GM12878 (cell line): ENCODE data around the gene ZNF165. TPM values are rescaled to one million over a fixed set of nuclear protein-coding genes. Genes with fewer than 3 reads are reported as not detected.

Source experiments
- ATAC-seq: fragments of 200-7000 bp; cut with Tn5 transposase; 3 replicates; pipeline ENCODE4 v1.9.1; 2020; ENCODE audit warnings: mild to moderate bottlenecking, moderate library complexity
- BruUV-seq: library from RNA; stranded (reverse); fragments of 400-500 nt; replicated peaks from 2 replicates; lab custom pipeline; 2021; lab: Mats Ljungman, UMichigan
- CTCF ChIA-PET: fragments of 300-600 bp; sonication (Branson Sonifier 250); formaldehyde crosslinking; extraction: SDS; loops from one replicate; lab custom pipeline; 2021; ENCODE audit warnings: inconsistent platforms; lab: Yijun Ruan, JAX
- POLR2A ChIA-PET: fragments of 350-600 bp; formaldehyde crosslinking; extraction: SDS; loops from one replicate; lab custom pipeline; 2021; ENCODE audit warnings: inconsistent platforms; lab: Charles Lee
- RAD21 ChIA-PET: fragments of 300-600 bp; sonication (Branson Sonifier 250); formaldehyde crosslinking; loops from one replicate; lab custom pipeline; 2023; ENCODE audit warnings: antibody characterized with exemption; ENCODE audit not compliant: unreplicated experiment; lab: Charles Lee
- SMC1A ChIA-PET: fragments of 300-600 bp; sonication (Branson Sonifier 250); formaldehyde crosslinking; loops from one replicate; lab custom pipeline; 2023; ENCODE audit not compliant: unreplicated experiment, uncharacterized antibody; lab: Charles Lee
- DNase-seq: peaks from one replicate; pipeline ENCODE4 v3.0.0-alpha.2; 2011; ENCODE audit warnings: low read depth, low spot score
- FAIRE-seq: peaks from 3 replicates; lab custom pipeline; 2011; peaks lifted over from hg19 to GRCh38; lab: Jason Lieb, UNC
- H2AFZ ChIP-seq: 2 replicates; pipeline ENCODE4 v1.6.0; 2011; ENCODE audit warnings: low read depth, low read length, control low read depth; ENCODE audit not compliant: control insufficient read depth
- H3K27ac ChIP-seq: 2 replicates; pipeline ENCODE4 v1.5.1; 2011; ENCODE audit warnings: control low read depth; ENCODE audit not compliant: control insufficient read depth, insufficient read depth
- H3K27me3 ChIP-seq, 2 experiments: replicated peaks in 1 of 2; 2 replicates each; pipeline versions ENCODE4 v1.6.0 to v1.6.1; 2011; ENCODE audit warnings: low read length in 1 of 2; ENCODE audit not compliant: control insufficient read depth in 2 of 2, insufficient read depth in 2 of 2
- H3K36me3 ChIP-seq, 2 experiments: 2 replicates each; pipeline ENCODE4 v1.5.1; 2011; ENCODE audit warnings: low read length in 1 of 2; ENCODE audit not compliant: control insufficient read depth in 2 of 2, insufficient read depth in 2 of 2
- H3K4me1 ChIP-seq: 2 replicates; pipeline ENCODE4 v1.6.1; 2011; ENCODE audit warnings: mild to moderate bottlenecking, low read length, moderate library complexity, mixed read lengths; ENCODE audit not compliant: control insufficient read depth, insufficient read depth
- H3K4me2 ChIP-seq: 2 replicates; pipeline ENCODE4 v1.6.0; 2011; ENCODE audit warnings: control low read depth; ENCODE audit not compliant: control insufficient read depth, insufficient read depth
- H3K4me3 ChIP-seq: fragments of 200-600 bp; sonication (generic); 2 replicates; pipeline ENCODE4 v1.5.1; 2016
- H3K79me2 ChIP-seq: 2 replicates; pipeline ENCODE4 v1.6.0; 2011; ENCODE audit warnings: low read length; ENCODE audit not compliant: control insufficient read depth, insufficient read depth
- H3K9ac ChIP-seq: 2 replicates; pipeline ENCODE4 v1.8.0; 2011; ENCODE audit warnings: low read length, control low read depth, mixed read lengths; ENCODE audit not compliant: control insufficient read depth, insufficient read depth
- H3K9me3 ChIP-seq: replicated peaks from 3 replicates; pipeline ENCODE4 v1.5.1; 2011; ENCODE audit warnings: mild to moderate bottlenecking, low read length; ENCODE audit not compliant: control insufficient read depth, insufficient read depth
- H4K20me1 ChIP-seq: 2 replicates; pipeline ENCODE4 v1.6.0; 2011; ENCODE audit not compliant: control insufficient read depth, insufficient read depth
- BHLHE40 ChIP-seq, 2 experiments: fragments of 450-650 bp in 1 of 2; IDR thresholded peaks; 2 replicates each; pipeline ENCODE4 v1.6.1; 2011 to 2017; ENCODE audit warnings: low read depth in 2 of 2, borderline replicate concordance in 1 of 2, improper control_type of control experiment in 1 of 2, low read length in 1 of 2, mild to moderate bottlenecking in 1 of 2
- CHD4 ChIP-seq: fragments of 200-600 bp; sonication (generic); IDR thresholded peaks from 2 replicates; pipeline ENCODE4 v1.6.1; 2016; ENCODE audit warnings: mild to moderate bottlenecking
- CTCF ChIP-seq, 3 experiments: IDR thresholded peaks in 2 of 3; conservative IDR thresholded peaks in 1 of 3; 2 replicates each; pipeline ENCODE4 v1.5.1; 2011; ENCODE audit warnings: low read depth in 3 of 3, low read length in 3 of 3, mild to moderate bottlenecking in 3 of 3, control low read depth in 2 of 3, moderate library complexity in 2 of 3, inconsistent platforms in 1 of 3, mixed read lengths in 1 of 3; ENCODE audit not compliant: control insufficient read depth in 2 of 3, insufficient read depth in 1 of 3; ENCODE audit errors: extremely low read depth in 1 of 3
- IRF5 ChIP-seq: fragments of 450-650 bp; IDR thresholded peaks from 2 replicates; pipeline ENCODE4 v1.6.1; 2017; ENCODE audit warnings: borderline replicate concordance
- KDM1A ChIP-seq: fragments of 200-600 bp; sonication (generic); IDR thresholded peaks from 2 replicates; pipeline ENCODE4 v1.6.1; 2016; ENCODE audit warnings: borderline replicate concordance
- MEF2A ChIP-seq: IDR thresholded peaks from 2 replicates; pipeline ENCODE4 v1.6.1; 2011; ENCODE audit warnings: low read depth, mild to moderate bottlenecking, low read length, moderate library complexity; ENCODE audit not compliant: insufficient read depth
- PML ChIP-seq: IDR thresholded peaks from 2 replicates; pipeline ENCODE4 v1.6.1; 2012; ENCODE audit warnings: low read length, inconsistent platforms
- RAD51 ChIP-seq: fragments of 450-650 bp; IDR thresholded peaks from 2 replicates; pipeline ENCODE4 v1.6.1; 2016; ENCODE audit warnings: moderate library complexity, mild to moderate bottlenecking, inconsistent platforms
- SPI1 ChIP-seq: IDR thresholded peaks from 2 replicates; pipeline ENCODE4 v1.6.1; 2011; ENCODE audit warnings: low read depth, mild to moderate bottlenecking, low read length, moderate library complexity, borderline replicate concordance; ENCODE audit not compliant: insufficient read depth
- USF1 ChIP-seq: IDR thresholded peaks from 2 replicates; pipeline ENCODE4 v1.6.1; 2011; ENCODE audit warnings: borderline replicate concordance, low read depth, mild to moderate bottlenecking, moderate library complexity, mixed read lengths, low read length; ENCODE audit not compliant: insufficient read depth; ENCODE audit errors: extremely low read length
- WRNIP1 ChIP-seq: IDR thresholded peaks from 2 replicates; pipeline ENCODE4 v1.6.1; 2011; ENCODE audit warnings: low read depth, low read length, improper control_type of control experiment, borderline replicate concordance
- WGBS: methylation state at CpG from one replicate; pipeline ENCODE4 v1.1.6; 2016; ENCODE audit warnings: low lambda C conversion rate; ENCODE audit not compliant: insufficient replicate concordance, insufficient coverage; ENCODE audit errors: missing lambda C conversion rate; 5-methylcytosine and 5-hydroxymethylcytosine counted together
- in situ Hi-C: fragments of 300-500 bp; cut with MboI; formaldehyde crosslinking; loops from 9 replicates; pipeline ENCODE4 v1.14.3; 2018; ENCODE audit warnings: mixed read lengths
- intact Hi-C: fragments of 100-400 bp; cut with micrococcal nuclease; formaldehyde crosslinking; loops from one replicate; pipeline ENCODE4 v1.14.2; 2022; ENCODE audit not compliant: unreplicated experiment
- polyA plus RNA-seq, 11 experiments: library from polyadenylated mRNA; depleted of rRNA in 4 of 11; unstranded in 6 of 11; stranded (reverse) in 5 of 11; fragments of >200 nt; fragmentation: Nextera tagmentation in 4 of 11; fragmentation: Illumina TruSeq in 1 of 11; extraction: Ambion mirVana in 4 of 11; extraction: Trizol in 1 of 11; gene quantifications; 1 replicate in 1 of 11; 2 replicates in 10 of 11; pipeline versions ENCODE4 v1.2.1 to v1.2.3, GENCODE V29; 2011 to 2016; ENCODE audit warnings: inconsistent platforms in 2 of 11, missing spikeins in 2 of 11, low read depth in 1 of 11
- total RNA-seq, 4 experiments: library from RNA; depleted of rRNA in 3 of 4; stranded (reverse); fragments of >200 nt in 3 of 4; fragmentation: Illumina TruSeq in 1 of 4; extraction: Trizol in 1 of 4; gene quantifications; 2 replicates each; pipeline versions ENCODE4 v1.2.1 to v1.2.3, GENCODE V29; 2013 to 2021

The ZNF165 gene
- total and polyA plus RNA-seq, 10 of the 15 experiments (the other 5 are each of a cell fraction or from before 2014, with no cell fraction given): 1.1 to 5.0 (median 2.9) TPM

GRCh38 chr6:28135393-28135792 lies 55.0 kb downstream of the ZNF165 start:
- in situ Hi-C loops: no loop called here
- DNase-seq (no peak), FAIRE-seq (no peak), ATAC-seq (peak; percentile 6; the same call in 2 of the 3 replicates)
- Histone ChIP-seq H4K20me1 (no peaks in the 10 kb centered on the region), H3K9me3 (no peaks in the 10 kb centered on the region), H3K27me3 (no peaks in the 10 kb centered on the region), H3K4me3 (peak overlapping the region; percentile 88), H3K4me1 (peaks cover 9% of the 10 kb centered on the region; the same call in 1 of the 2 replicates), H3K27ac (peak overlapping the region; percentile 92; the same call in 1 of the 2 replicates), H3K36me3 (no peaks in the 10 kb centered on the region; a peak in 1 of 4 replicates), H3K4me2 (peak overlapping the region; percentile 76), H3K9ac (peak overlapping the region; percentile 97), H3K79me2 (peaks cover 50% of the 10 kb centered on the region), H2AFZ (no peak overlapping the region)
- ChIA-PET CTCF (interaction anchor here (2.3 kb wide), 1 partner anchor 220 kb away, joined by 16 read pairs; no protein-coding TSS in a partner anchor), SMC1A (interaction anchor here (2.3 kb wide), 1 partner anchor 8 kb away, joined by 8 read pairs; no protein-coding TSS in a partner anchor), POLR2A (no interaction called here), RAD21 (interaction anchor here (1.2 to 1.8 kb wide), 2 partner anchors 233 to 249 kb away, joined by 3 to 5 read pairs; no protein-coding TSS in a partner anchor)
- 3% methylated on average over 3 of the region's 3 CpGs for WGBS
- intact Hi-C loops: loop anchor here (5.0 to 10.0 kb wide), 3 partner anchors 233 to 301 kb away; partner anchors contain the start of gene ZSCAN12
- BruUV-seq: no TSS peak
- TF ChIP-seq CHD4 (no peak), USF1 (peak; percentile 7), SPI1 (peak; percentile 21; the same call in 1 of the 2 replicates), IRF5 (no peak), MEF2A (no peak), WRNIP1 (no peak), BHLHE40 (IDR thresholded peaks at IDR 0.05; ENCODE audit: borderline replicate concordance in 1 of 2, low read depth in 2 of 2, low read length in 1 of 2) (0 out of 4 replicates have a peak, but pooled peaks of 1 of the 2 experiments have one; percentile 40), CTCF (IDR thresholded peaks at IDR 0.05 in 2 of 3, conservative IDR thresholded peaks at IDR 0.05 in 1 of 3; ENCODE audit: control insufficient read depth in 2 of 3, extremely low read depth in 1 of 3, insufficient read depth in 1 of 3, low read depth in 3 of 3, low read length in 3 of 3) (no peak), RAD51 (peak; percentile 42; the same call in 1 of the 2 replicates), KDM1A (no peak), PML (no peak)
